ENCODE data around the gene TNKS2.

DNA sequence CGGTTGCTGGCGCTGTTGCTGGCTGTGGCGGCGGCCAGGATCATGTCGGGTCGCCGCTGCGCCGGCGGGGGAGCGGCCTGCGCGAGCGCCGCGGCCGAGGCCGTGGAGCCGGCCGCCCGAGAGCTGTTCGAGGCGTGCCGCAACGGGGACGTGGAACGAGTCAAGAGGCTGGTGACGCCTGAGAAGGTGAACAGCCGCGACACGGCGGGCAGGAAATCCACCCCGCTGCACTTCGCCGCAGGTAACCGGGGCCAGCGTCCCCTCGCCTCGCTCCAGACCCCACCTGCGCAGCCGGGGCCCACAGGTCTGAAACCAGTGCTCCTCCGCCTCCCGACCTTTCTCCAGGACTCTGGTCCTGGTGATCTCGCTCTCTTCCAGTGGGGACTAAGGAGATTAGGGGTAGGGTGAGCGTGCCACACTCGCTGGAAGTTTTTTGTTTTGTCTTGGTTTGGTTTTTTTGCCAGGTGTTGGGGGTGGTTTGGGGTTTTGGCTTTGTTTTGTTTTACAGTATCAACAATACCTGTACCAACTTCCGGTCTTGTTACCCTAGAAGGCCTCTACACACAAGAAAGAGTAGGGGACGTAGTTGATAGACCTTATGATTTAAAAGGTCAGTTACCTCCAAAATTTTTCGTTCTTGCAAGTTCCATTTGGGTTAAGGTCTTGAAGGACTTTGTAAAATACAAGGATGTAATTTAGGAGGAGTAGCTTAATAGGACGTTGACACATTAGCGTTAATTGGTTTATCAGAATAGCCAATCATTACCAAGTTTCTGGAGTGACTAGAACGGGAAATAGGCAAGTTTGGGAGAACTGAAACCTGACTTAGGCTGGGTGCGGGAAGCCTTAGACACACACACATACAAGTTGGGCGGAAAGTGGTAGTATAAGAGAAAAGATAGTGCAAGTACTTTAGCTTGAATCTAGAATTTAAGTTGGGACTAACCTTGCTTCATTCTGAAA lies 704 bp downstream of the TNKS2 start:
- TF ChIP-seq, protein P1, sequence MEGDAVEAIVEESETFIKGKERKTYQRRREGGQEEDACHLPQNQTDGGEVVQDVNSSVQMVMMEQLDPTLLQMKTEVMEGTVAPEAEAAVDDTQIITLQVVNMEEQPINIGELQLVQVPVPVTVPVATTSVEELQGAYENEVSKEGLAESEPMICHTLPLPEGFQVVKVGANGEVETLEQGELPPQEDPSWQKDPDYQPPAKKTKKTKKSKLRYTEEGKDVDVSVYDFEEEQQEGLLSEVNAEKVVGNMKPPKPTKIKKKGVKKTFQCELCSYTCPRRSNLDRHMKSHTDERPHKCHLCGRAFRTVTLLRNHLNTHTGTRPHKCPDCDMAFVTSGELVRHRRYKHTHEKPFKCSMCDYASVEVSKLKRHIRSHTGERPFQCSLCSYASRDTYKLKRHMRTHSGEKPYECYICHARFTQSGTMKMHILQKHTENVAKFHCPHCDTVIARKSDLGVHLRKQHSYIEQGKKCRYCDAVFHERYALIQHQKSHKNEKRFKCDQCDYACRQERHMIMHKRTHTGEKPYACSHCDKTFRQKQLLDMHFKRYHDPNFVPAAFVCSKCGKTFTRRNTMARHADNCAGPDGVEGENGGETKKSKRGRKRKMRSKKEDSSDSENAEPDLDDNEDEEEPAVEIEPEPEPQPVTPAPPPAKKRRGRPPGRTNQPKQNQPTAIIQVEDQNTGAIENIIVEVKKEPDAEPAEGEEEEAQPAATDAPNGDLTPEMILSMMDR (IDR thresholded peaks at IDR 0.05) = no peak
- no peak for TF ChIP-seq EZH2 (IDR thresholded peaks at IDR 0.05; ENCODE audit: borderline replicate concordance, insufficient read depth, low read depth, low read length, poor library complexity, severe bottlenecking)

All from B cell (primary cell).